Cardiac fibroblast (primary cell): ENCODE results near the gene MLLT3.

Experiments
- DNase-seq, 2 donors: peaks; one replicate each; pipeline versions ENCODE4 v3.0.0 to v3.0.0-alpha.2; 2010; ENCODE audit warnings: low read depth in 2 of 2
- H3K4me3 ChIP-seq, 2 donors: replicated peaks in 1 of 2; 1 replicate in 1 of 2; 2 replicates in 1 of 2; pipeline ENCODE4 v1.5.1; 2011; ENCODE audit warnings: low read depth in 2 of 2, low read length in 2 of 2, mild to moderate bottlenecking in 2 of 2, moderate library complexity in 1 of 2
- CTCF ChIP-seq: IDR thresholded peaks from one replicate; pipeline ENCODE4 v1.5.1; 2011; ENCODE audit warnings: low read depth, mild to moderate bottlenecking, low read length, inconsistent platforms

Gene MLLT3

GRCh38 chr9:20490246-20490834 lies 132.0 kb downstream of the MLLT3 start:
- no peak overlapping the region for H3K4me3 ChIP-seq
- no peak for TF ChIP-seq CTCF
- no peak for DNase-seq

- no peak for TF ChIP-seq CTCF
- no peak overlapping the region for H3K4me3 ChIP-seq
- no peak for DNase-seq
These were observed 133.6 kb downstream of the MLLT3 start for GRCh38 chr9:20488691-20489090.

- no peak for DNase-seq
- H3K4me3 ChIP-seq, result no peak overlapping the region
- TF ChIP-seq CTCF, result no peak
These were observed 135.7 kb downstream of the MLLT3 start for GRCh38 chr9:20486552-20486951.

GRCh38 chr9:20481437-20481836 lies 140.9 kb downstream of the MLLT3 start:
- H3K4me3 ChIP-seq, result no peak overlapping the region
- no peak for TF ChIP-seq CTCF
- no peak for DNase-seq

- no peak overlapping the region for H3K4me3 ChIP-seq
- TF ChIP-seq CTCF, result no peak
- DNase-seq, result no peak
These were observed 142.1 kb downstream of the MLLT3 start for GRCh38 chr9:20480249-20480648.

GRCh38 chr9:20479419-20480155 lies 142.7 kb downstream of the MLLT3 start:
- TF ChIP-seq CTCF, result no peak
- DNase-seq, result peak; percentile 27 to 75
- H3K4me3 ChIP-seq, result no peak overlapping the region

GRCh38 chr9:20478786-20479185 lies 143.5 kb downstream of the MLLT3 start:
- no peak for DNase-seq

More at GRCh38 chr9:20478786-20479185, 143.5 kb downstream of the MLLT3 start:
- no peak overlapping the region for H3K4me3 ChIP-seq
- TF ChIP-seq CTCF, result no peak
